Glomerular visceral epithelial cell (primary cell): ENCODE measurements around the gene ADCY9.
"Not testable (repeated sequence)": the region's sequence is repeated elsewhere in the genome, so short reads cannot be mapped to it uniquely, and the experiment has no call there.

Experiments used
- DNase-seq: peaks from one replicate; pipeline ENCODE4 v3.0.0-alpha.2; 2016; ENCODE audit errors: extremely low spot score

The ADCY9 gene

DNA sequence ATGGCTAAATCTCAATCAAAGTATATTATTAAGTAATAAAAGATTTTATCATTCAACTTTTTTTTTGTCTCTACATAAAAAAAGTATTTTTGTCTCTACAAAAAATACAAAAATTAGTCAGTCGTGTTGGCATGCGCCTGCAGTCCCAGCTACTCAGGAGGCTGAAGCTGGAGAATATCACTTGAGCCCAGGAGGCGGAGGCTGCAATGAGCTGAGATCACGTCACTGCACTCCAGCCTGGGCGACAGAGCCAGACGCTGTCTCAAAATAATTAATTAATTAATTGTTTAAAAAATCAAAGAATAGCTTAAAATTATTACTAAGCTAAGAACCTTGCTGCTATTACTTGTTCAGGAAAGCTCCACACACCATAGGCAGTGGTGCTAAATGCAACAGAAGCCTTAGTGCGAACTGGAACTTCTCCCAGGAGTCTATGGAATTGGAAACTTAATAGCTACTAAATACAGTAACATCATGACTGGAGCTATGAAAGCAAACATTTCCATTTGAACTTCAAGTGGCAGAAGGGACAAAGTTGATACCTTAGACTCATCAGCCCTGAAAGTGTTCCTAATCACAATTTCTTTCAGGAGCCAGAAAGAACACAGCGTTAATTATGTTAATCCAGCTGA is 22.6 kb downstream of the ADCY9 start:
- DNase-seq = no peak

DNA sequence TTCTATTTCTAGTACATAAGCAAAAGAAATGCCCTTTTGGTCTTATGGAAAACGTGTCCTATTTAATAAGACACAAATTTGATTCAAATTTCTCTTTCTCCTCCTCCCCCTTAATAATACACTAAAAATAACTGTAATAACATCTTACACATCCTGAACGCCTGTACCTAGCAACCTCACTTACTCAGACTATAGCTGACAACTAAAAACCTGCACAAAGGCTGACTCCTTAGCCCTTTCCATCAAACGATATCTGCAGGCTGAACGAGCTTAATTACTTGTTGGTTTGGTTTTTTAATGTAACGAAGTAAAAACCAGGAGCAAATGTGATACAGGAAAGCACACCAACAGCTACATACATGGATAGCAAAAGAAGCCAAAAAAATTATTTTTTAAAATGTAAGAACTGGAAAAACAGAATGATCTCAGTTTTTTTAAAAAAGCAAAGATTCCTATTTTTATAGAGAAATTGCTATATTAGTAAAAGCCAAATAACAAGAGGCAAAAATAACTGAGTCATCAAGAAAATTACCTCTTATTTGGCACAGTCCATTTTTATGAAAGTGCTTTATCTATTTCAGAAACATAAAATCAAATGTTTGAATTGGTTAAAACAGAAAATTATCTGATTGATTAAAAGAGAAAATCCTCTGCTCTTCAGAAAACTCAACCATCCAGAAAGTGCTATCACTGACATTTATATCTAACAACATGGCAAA is 23.5 kb downstream of the ADCY9 start:
- DNase-seq = no peak

DNA sequence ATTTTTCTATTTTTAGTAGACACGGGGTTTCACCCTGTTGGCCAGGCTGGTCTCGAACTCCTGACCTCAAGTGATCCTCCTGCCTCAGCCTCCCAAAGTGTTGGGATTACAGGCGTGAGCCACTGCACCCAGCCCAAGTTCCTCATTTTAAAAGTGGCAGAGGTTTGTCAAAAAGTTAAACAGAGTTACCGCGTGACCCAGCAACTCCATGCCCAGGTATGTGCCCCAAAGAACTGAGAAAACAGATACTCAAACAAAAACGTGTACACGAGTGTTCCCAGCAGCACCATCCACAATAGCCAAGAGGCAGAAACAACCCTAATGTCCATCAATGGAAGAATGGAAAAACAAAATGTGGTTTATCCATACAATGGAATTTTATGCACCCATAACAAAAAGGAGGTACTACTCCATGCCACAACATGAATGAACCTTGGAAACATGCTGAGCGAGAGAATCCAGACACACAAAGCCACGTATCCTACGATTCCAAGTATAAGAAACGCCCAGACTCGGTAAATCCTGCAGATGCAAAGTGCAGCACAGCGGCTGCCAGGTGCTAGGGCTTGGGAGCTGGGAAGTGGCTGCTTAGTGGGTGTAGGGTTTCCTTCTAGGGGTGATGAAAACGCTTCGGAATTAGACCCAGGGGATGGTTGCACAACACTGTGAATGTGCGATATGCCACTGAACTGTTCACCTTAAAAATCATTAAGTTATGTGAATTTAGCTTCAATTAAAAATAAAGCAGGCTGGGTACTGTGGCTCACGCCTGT is 24.8 kb downstream of the ADCY9 start:
- DNase-seq = no peak

DNA sequence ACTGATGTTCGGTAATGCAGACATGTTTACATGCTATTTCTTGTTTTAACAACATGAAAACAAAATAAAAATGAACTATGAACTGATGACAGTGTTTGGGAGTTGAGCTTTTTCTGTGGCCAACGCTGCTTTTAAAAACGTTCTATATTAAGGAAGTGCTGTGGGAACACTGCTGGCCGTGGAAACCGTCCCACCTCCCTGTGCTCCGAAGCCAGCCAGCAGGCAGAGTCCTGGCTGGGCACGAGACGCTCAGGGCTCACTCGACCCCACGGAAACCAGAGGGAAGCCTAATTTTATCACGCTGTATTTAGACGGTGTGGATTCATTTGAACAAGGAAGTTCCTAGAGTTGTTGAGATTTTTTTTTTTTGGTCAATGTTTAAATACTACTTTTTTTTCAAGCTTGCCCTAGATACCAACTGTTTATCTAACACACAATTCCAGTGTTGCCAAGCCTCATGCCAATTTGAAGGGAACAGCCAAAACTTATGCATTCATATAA is 25.8 kb downstream of the ADCY9 start:
- no peak for DNase-seq

- DNase-seq = no peak
Measured at GRCh38 chr16:4089811-4090301, 26.4 kb downstream of the ADCY9 start.

DNA sequence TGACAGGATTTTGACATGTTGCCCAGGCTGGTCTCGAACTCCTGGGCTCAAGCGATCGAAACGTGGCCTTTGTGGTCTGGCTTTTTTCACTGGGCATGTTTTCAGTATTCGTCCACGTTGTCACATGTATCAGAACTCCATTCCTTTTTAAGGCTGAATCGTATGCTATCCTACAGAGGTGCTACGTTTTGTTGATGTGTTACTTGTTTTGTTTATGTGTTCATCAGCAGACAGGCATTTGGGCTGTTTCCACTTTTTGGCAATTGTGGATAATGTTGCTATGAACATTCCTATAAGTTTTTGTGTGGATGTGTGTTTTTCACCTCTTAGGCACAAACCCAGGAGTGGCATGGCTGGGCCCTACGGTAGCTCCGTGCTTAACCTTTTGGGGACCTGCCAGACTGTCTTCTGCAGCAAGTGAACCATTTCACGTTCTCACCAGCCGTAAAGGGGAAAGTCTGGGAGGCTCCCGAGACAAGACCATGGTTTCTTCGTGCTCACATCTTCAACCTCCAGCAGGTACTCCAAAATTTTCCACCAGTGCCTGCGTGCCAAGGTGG is 26.9 kb downstream of the ADCY9 start:
- no peak for DNase-seq

DNA sequence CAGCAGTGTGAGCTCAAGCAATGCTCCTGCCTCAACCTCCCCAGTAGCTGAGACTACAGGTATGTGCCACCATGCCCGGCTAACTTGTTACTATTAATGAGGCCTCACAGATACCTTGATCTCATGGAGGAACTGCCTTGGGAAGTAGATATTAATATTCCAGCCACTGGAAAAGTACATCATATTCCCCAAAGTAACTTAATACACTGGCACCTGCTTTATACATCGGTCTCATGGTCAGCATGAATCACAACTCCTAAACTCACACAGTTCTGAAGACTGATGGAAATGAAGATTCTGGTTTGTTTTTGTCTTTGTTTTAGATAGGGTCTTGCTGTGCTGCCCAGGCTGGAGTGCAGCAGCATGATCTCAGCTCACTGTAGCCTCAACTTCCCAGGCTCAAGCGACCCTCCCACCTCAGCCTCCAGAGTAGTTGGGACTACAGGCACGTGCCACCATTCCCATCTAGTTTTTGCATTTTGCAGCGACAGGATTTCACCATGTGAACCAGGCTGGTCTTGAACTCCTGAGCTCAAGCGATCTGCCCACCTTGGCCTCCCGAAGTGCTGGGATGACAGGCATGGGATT is 28.2 kb downstream of the ADCY9 start:
- no peak for DNase-seq

DNA sequence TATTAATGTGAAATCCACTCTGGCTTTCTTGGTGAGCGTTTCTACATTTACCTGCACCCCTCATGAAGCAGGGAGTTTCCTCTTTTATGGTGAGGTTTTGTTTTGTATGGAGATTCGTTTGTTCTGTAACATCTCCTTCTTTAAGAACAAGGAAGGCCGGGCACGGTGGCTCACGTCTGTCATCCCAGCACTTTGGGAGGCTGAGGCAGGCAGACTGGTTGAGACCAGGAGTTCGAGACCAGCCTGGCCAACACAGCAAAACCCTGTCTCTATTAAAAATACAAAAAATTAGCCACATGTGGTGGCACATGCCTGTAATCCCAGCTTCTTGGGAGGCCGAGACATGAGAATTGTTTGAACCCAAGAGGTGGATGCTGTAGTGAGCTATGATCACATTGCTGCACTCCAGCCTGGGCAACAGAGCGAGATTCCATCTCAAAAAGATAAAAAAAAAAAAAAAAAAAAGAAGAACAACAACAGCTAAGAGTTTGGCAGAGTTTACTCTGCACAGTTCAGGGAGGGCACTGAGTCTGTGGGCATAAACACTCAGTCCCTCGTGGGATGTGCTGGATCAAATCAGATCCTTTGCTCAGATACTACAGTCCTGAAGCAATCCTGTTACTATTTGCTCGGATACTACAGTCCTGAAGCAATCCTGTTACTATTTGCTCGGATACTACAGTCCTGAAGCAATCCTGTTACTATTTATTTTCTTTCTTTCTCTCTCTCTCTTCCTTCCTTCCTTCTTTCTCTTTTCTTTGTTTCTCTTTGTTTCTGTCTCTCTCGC is 28.9 kb downstream of the ADCY9 start:
- no peak for DNase-seq

DNA sequence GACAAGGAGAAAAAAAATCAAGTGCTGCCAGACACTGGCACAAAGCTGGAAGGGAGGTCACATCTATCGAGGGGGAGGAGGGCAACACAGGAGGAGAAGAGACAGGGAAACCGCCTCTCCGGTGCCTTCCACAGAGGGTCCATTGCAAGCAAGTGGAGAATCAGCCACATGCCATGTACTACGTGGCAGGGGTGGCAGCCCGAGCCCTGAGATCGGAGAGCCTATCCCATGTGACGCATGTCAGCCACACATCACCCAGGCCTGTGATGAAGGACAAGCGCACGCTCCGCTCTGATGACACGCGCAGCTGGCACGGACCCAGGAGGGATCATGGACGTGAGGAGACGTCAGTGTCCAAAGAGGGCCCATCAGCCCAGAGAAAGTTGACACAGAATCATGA is 30.1 kb downstream of the ADCY9 start:
- no peak for DNase-seq

DNA sequence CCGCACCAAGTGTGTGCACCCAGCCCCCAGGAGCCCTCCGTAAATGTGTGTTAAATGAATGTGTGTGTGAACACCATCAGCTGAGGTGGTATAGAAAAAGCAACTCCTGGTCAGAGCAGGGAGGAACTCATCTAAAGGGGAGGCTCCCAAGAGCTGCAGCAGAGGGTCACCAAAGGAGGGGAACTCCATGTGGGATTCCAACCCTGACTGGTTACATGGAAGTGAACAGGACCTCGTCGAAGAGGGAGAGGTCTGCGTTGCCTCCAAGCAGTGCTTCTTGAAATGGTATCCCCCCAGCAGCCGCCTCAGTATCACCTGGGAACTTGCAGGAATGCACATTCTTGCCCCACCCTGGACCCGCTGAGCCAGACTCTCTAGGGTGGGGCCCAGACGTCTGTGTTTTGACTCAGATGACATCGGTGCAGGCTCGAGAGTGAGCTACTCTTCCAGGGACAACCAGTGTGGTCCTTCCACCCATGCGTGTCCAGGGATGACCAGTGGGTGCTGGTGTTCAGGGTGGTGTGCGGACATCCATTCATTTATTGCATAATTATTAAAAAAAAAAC is 30.8 kb downstream of the ADCY9 start:
- DNase-seq = no peak

DNA sequence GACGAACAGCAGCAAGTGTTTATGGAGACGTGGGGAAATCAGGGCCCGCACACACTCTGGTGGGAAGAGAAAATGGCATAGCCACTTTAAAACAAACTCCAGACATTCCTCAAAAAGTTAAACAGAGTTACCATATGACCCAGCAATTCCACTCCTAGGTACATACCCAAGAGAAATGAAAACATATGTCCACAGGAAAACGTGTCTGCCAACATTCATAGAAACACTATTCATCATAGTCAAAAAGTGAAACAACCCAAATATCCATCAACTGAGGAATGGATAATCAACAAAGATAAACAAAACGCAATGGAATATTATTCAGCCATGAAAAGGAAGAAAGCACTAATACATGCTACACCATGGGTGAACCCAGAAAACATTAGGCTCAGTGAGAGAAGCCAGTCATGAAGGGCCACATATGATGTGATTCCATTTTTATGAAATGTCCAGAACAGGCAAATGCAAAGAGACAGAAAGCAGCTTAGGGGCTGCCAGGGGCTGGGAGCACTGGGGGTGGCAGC is 32.8 kb downstream of the ADCY9 start:
- DNase-seq = no peak

DNA sequence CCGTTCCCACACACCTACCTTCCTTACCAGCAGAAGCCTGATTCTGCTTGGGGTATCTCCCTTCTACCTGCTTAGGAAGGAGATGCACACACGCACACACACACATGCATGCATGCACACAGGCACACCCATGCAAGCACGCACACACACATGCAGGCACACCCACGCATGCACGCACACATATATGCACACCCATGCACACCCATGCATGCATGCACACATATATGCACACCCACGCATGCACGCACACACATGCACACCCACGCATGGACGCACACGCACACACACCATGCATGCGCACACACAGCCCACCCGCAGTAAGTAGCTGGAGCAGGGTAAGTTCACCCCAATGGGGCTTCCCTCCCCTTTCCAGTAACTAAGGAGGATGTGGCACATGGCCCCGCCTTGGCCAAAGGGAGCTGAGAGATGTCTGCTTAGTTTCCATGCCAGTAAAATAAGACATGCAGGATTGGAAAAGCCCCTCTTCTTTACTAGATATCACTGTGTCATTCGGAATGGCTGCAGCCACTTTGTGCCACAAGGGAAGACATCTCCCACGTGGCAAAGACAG is 33.7 kb downstream of the ADCY9 start:
- DNase-seq = no peak

DNA sequence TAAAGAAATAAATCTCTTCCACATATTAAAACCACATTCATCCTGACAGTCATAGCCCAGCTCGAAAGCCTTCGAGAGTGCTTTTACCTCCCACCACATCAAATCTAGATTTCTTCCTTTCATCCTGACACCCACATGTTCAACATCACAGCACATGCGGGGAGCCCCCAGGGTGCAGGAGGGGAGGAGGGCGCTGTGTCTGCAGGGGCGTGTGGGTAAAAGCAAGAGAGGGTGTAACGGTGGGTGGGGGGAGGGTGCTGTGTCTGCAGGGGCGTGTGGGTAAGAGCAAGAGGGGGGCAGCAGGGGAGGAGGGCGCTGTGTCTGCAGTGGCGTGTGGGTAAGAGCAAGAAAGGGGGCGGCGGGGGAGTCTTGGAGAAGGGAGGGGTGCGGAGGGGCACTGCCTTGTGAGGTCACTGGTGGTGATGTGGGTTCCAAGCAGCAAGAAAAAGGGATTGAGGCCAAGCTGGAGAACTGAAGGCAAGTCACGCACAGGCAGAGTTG is 34.7 kb downstream of the ADCY9 start:
- DNase-seq = no peak

DNA sequence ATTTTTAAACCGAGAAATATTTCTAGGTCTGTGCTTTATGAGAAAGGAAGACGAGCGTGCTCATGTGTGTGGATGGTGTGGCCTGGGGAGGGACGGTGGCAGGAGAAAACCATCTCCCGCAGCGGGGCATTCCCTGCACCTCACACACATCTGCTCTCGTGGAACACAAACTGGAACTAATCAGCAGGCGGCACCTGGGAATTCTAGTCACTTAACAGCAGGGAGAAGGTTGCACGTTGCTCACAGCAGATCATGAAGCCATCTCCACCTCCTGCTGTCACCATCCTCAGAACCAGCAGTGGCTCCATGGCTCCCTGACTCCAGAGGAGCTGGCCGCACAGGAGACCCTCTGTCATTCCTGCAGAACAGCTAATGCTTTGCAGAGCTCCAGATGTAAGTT is 35.2 kb downstream of the ADCY9 start:
- DNase-seq = no peak

GRCh38 chr16:4077174-4077649 is 39.0 kb downstream of the ADCY9 start:
- DNase-seq = no peak

DNA sequence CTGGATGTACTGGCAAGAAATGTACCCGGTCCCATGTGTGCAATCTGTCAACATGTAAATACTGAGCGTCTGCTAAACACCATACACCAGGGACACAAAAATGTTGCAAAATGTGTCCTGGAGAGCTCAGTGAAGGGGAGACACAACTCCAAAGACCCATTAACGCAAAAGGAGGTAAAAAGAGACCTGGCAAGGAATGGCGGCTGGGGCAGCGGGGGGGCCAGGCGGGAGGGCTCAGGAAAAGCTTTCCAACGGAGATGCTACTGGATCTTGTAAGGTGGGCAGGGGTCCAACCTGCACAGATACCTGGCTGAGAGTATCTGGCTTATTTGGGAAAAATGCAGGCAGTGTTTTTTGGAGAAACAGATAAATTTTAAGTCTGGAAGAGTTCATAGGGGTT is 40.7 kb downstream of the ADCY9 start:
- DNase-seq = no peak

- DNase-seq = not testable (repeated sequence)
Measured at GRCh38 chr16:4073150-4073549, 43.1 kb downstream of the ADCY9 start.

- no peak for DNase-seq
Measured at GRCh38 chr16:4071686-4072561, 44.3 kb downstream of the ADCY9 start.

DNA sequence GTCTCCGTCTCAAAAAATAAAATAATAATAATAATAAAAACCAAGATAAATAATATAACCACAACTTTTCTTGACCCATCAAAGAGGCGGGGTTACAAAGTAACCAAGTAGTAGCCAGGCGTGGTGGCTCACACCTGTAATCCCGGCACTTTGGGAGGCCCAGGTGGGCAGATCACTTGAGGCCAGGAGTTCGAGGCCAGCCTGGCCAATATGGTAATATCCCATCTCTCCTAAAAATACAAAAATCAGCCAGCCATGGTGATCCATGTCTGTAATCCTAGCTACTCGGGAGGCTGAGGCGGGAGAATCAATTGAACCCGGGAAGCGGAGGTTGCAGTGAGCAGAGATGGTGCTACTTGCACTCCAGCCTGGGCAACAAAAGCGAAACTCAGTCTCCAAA is 45.3 kb downstream of the ADCY9 start:
- no peak for DNase-seq
